Caco-2 (cell line): ENCODE measurements around the gene ETFA. TPM values are rescaled to one million over a fixed set of nuclear protein-coding genes. Genes with fewer than 3 reads are reported as not detected.

Source experiments
- BruUV-seq: library from RNA; stranded (reverse); fragments of 400-500 nt; replicated peaks from 2 replicates; lab custom pipeline; 2021; lab: Mats Ljungman, UMichigan
- CTCF ChIA-PET: fragments of 300-600 bp; sonication (Branson Sonifier 250); formaldehyde crosslinking; loops from one replicate; lab custom pipeline; 2022; ENCODE audit warnings: antibody characterized with exemption; lab: Charles Lee
- POLR2A ChIA-PET: fragments of 300-600 bp; sonication (Branson Sonifier 250); formaldehyde crosslinking; loops from one replicate; lab custom pipeline; 2022; ENCODE audit warnings: antibody characterized with exemption; lab: Charles Lee
- DNase-seq, 2 experiments: peaks; one replicate each; pipeline versions ENCODE4 v3.0.0 to v3.0.0-alpha.2; 2020 to 2022
- H3K27me3 ChIP-seq: replicated peaks from 2 replicates; pipeline ENCODE4 v1.6.0; 2011; ENCODE audit warnings: low read length; ENCODE audit not compliant: control insufficient read depth, insufficient read depth
- H3K36me3 ChIP-seq: 2 replicates; pipeline ENCODE4 v1.5.1; 2011; ENCODE audit warnings: low read length; ENCODE audit not compliant: control insufficient read depth, insufficient read depth
- H3K4me1 ChIP-seq: fragments of 250-450 bp; sonication (Bioruptor Pico); 2 replicates; pipeline ENCODE4 v1.5.1; 2020; ENCODE audit warnings: mild to moderate bottlenecking
- H3K4me3 ChIP-seq: 2 replicates; pipeline ENCODE4 v1.5.1; 2011; ENCODE audit warnings: low read depth, mild to moderate bottlenecking, control low read depth, low read length
- H3K9me3 ChIP-seq: fragments of 250-450 bp; sonication (Bioruptor Pico); 2 replicates; pipeline ENCODE4 v1.5.1; 2020; ENCODE audit warnings: mild to moderate bottlenecking, moderate library complexity
- H3K27ac Mint-ChIP-seq: one replicate; pipeline ENCODE4 v1.8.0; 2022; ENCODE audit warnings: mixed read lengths; ENCODE audit not compliant: unreplicated experiment
- H3K27me3 Mint-ChIP-seq: one replicate; pipeline ENCODE4 v1.8.0; 2022; ENCODE audit warnings: mixed read lengths; ENCODE audit not compliant: insufficient read depth, unreplicated experiment
- H3K36me3 Mint-ChIP-seq: one replicate; pipeline ENCODE4 v1.8.0; 2022; ENCODE audit warnings: mild to moderate bottlenecking, mixed read lengths; ENCODE audit not compliant: insufficient read depth, unreplicated experiment
- H3K4me1 Mint-ChIP-seq: one replicate; pipeline ENCODE4 v1.8.0; 2022; ENCODE audit warnings: low read depth, mixed read lengths; ENCODE audit not compliant: unreplicated experiment
- H3K4me3 Mint-ChIP-seq: one replicate; pipeline ENCODE4 v1.8.0; 2022; ENCODE audit warnings: mild to moderate bottlenecking, moderate library complexity, mixed read lengths; ENCODE audit not compliant: unreplicated experiment
- H3K9me3 Mint-ChIP-seq: one replicate; pipeline ENCODE4 v1.8.0; 2022; ENCODE audit warnings: mixed read lengths; ENCODE audit not compliant: unreplicated experiment
- intact Hi-C: fragments of 100-400 bp; cut with micrococcal nuclease; formaldehyde crosslinking; loops from one replicate; pipeline ENCODE4 v1.10.0; 2022; ENCODE audit not compliant: unreplicated experiment
- total RNA-seq: library from RNA; stranded (reverse); gene quantifications from 2 replicates; pipeline ENCODE4 v1.2.3, GENCODE V29; 2022
- TF ChIP-seq, protein P1 (sequence below), 2 experiments: fragments of 200-600 bp in 1 of 2; IDR thresholded peaks; 1 replicate in 1 of 2; 2 replicates in 1 of 2; pipeline versions ENCODE4 v1.5.1 to v1.8.0; 2011 to 2022; ENCODE audit warnings: antibody characterized with exemption in 1 of 2, control low read depth in 1 of 2, inconsistent platforms in 1 of 2, low read depth in 1 of 2, low read length in 1 of 2, mild to moderate bottlenecking in 1 of 2, moderate library complexity in 1 of 2; ENCODE audit not compliant: insufficient read depth in 1 of 2, severe bottlenecking in 1 of 2, unreplicated experiment in 1 of 2

The ETFA gene
- total RNA-seq, 1 experiment from 2014 or later, result 260 TPM

DNA sequence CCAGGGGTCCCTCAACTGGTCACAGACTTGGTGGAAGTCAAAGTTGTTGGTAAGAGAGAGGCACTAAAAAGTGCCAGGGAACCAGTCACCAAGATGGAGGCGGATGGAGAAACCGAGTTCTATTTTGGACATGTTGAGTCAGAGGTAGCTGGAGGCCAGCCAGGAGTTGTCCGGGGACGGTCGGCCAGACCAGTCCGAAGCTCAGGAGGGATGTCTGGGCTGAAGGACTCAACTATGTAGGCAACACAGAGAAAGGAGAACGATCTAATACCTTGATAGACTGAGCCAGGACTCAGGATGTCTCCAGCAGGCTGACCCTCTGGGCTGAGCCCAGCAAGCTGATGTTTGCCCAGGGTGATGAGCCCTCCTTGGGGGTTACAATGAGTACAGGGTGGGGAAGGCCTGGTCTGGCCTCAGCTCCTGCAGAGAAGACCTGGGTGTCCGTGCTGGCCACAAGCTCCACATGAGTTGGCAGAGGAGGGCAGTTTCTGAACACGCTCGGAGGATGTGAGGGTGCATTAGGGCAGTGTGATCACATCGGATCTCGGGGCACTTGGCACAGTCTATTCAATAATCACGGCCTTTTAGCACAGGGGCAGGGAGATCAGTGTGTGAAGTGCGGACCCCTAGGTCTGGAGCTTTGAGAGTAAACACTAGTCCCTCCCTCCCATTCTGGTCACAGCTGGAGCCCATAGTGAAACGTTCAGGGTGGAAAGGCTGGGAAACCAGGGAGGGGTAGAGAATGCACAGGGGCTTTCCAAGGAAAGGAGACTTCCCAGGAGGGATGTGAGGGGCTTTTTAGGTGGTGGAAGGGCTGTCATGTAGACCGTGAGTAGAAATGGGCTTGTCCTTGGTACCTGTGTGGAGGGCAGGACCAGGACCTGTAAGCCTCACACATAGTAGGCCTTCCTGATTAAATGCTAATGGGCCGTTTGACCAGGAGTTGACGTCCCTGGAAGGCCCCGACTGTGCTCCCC, 111.9 kb downstream of the ETFA start:
- Mint-ChIP-seq H3K27ac (no peak overlapping the region), H3K4me1 (peaks cover 2% of the 10 kb centered on the region), H3K36me3 (peaks cover 24% of the 10 kb centered on the region), H3K27me3 (no peaks in the 10 kb centered on the region), H3K9me3 (no peaks in the 10 kb centered on the region), H3K4me3 (no peak overlapping the region)
- ChIA-PET POLR2A (no interaction called here), CTCF (interaction anchor here (0.6 kb wide), 1 partner anchor 137 kb away, joined by 3 read pairs; the partner anchor contains the start of gene ISL2)
- Histone ChIP-seq H3K4me3 (no peak overlapping the region), H3K4me1 (peaks cover 10% of the 10 kb centered on the region), H3K27me3 (no peaks in the 10 kb centered on the region), H3K9me3 (no peaks in the 10 kb centered on the region), H3K36me3 (no peaks in the 10 kb centered on the region)
- DNase-seq, result no peak
- no TSS peak for BruUV-seq
- TF ChIP-seq, protein P1, sequence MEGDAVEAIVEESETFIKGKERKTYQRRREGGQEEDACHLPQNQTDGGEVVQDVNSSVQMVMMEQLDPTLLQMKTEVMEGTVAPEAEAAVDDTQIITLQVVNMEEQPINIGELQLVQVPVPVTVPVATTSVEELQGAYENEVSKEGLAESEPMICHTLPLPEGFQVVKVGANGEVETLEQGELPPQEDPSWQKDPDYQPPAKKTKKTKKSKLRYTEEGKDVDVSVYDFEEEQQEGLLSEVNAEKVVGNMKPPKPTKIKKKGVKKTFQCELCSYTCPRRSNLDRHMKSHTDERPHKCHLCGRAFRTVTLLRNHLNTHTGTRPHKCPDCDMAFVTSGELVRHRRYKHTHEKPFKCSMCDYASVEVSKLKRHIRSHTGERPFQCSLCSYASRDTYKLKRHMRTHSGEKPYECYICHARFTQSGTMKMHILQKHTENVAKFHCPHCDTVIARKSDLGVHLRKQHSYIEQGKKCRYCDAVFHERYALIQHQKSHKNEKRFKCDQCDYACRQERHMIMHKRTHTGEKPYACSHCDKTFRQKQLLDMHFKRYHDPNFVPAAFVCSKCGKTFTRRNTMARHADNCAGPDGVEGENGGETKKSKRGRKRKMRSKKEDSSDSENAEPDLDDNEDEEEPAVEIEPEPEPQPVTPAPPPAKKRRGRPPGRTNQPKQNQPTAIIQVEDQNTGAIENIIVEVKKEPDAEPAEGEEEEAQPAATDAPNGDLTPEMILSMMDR (IDR thresholded peaks at IDR 0.05; ENCODE audit: insufficient read depth in 1 of 2, low read depth in 1 of 2, low read length in 1 of 2, severe bottlenecking in 1 of 2, unreplicated experiment in 1 of 2), result no peak
- intact Hi-C loops, result no loop called here

DNA sequence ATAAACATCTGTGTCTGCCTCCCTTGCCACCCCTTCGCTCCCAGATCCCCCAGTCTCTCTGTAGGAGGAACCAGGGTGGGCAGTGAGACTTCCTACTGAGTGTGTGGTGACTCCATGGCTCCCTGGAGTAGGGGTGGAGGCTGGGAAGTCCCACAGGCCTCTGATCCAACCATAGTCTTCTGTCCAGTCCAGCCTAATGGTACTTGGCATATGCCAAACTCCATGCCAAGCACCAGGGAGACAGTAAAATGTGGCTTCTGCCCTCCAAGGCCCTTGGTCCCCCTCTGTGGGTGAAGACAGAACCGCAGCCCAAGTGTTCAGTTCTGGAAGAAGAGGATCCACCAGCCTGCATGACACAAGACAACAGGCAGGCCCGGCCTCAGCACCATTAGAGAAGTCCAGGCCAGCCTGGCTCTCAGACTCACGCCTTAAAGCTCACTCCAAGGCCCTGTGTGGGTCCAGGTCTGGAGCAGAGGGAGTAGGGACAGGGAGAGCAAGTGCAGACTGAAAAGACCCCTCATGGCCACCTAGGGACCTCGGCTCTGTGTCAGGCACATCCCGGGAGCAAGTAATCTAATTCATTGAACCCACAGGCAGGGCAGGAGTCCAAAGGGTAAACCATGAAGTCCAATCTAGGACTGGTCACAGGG, 112.7 kb downstream of the ETFA start:
- no peak overlapping the region for H3K4me3 ChIP-seq
- Mint-ChIP-seq H3K27ac (no peak overlapping the region), H3K9me3 (no peaks in the 10 kb centered on the region), H3K4me1 (peaks cover 7% of the 10 kb centered on the region), H3K36me3 (peaks cover 22% of the 10 kb centered on the region), H3K4me3 (no peak overlapping the region), H3K27me3 (no peaks in the 10 kb centered on the region)
- ChIA-PET CTCF (interaction anchor here (0.6 kb wide), 1 partner anchor 138 kb away, joined by 3 read pairs; the partner anchor contains the start of gene ISL2), POLR2A (no interaction called here)
- H3K36me3 ChIP-seq, result no peaks in the 10 kb centered on the region
- peaks cover 10% of the 10 kb centered on the region for H3K4me1 ChIP-seq
- no peak for DNase-seq
- intact Hi-C loops, result no loop called here
- BruUV-seq, result no TSS peak
- TF ChIP-seq, protein P1 (IDR thresholded peaks at IDR 0.05; ENCODE audit: insufficient read depth in 1 of 2, low read depth in 1 of 2, low read length in 1 of 2, severe bottlenecking in 1 of 2, unreplicated experiment in 1 of 2), result no peak
- no peaks in the 10 kb centered on the region for H3K9me3 ChIP-seq
- H3K27me3 ChIP-seq, result no peaks in the 10 kb centered on the region

DNA sequence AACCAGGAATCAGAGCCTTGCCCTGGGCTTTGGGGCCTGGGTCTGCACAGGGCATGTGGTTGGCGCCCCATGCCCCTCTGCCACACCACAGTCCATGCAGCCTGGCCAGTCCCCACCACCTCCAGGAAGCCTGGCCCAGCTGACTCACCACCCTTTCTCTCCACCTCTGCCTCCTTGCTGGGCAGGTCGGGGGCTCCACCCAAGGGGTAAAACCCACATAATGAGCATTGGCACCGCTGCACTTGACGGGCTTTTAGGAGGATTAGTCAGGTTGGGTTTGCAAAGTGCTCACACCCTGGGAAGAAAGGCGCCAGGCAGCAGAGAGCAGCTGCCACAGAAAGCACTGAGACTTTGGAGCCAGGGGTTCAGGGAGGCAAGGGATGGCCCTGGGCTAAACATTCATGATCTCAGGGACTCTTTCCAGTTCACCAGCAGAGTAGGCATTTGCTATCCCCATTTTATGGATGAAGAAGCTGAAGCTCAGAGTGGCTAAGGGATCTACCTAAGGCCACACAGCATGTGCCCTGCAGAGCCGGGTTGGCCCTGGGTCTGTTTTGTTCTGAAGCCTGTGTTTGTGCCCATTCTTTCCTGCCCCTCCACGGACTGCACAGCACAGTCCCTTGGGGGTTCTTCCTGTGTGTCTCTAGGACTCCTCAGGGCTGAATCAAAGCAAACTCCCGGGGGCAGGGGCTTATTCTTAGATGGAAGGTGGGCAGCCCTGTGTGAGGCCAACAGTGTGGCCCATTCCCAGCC, 113.4 kb downstream of the ETFA start:
- H3K4me3 Mint-ChIP-seq, result no peak overlapping the region
- ChIA-PET POLR2A (no interaction called here), CTCF (no interaction called here)
- intact Hi-C loops, result no loop called here
- peaks cover 10% of the 10 kb centered on the region for H3K4me1 ChIP-seq
- no peaks in the 10 kb centered on the region for H3K9me3 ChIP-seq
- no peaks in the 10 kb centered on the region for H3K36me3 ChIP-seq
- H3K4me3 ChIP-seq, result no peak overlapping the region
- H3K9me3 Mint-ChIP-seq, result no peaks in the 10 kb centered on the region
- peaks cover 7% of the 10 kb centered on the region for H3K4me1 Mint-ChIP-seq
- H3K27me3 Mint-ChIP-seq, result no peaks in the 10 kb centered on the region
- TF ChIP-seq, protein P1 (IDR thresholded peaks at IDR 0.05; ENCODE audit: insufficient read depth in 1 of 2, low read depth in 1 of 2, low read length in 1 of 2, severe bottlenecking in 1 of 2, unreplicated experiment in 1 of 2), result no peak
- no peaks in the 10 kb centered on the region for H3K27me3 ChIP-seq
- no TSS peak for BruUV-seq
- no peak overlapping the region for H3K27ac Mint-ChIP-seq
- no peak for DNase-seq
- H3K36me3 Mint-ChIP-seq, result peaks cover 19% of the 10 kb centered on the region
